HEK293 (cell line): ENCODE measurements around the gene NXN.
A peak's percentile ranks its signal among the peaks of the same experiment; 100 is the strongest.
"Not testable (repeated sequence)": the region's sequence is repeated elsewhere in the genome, so short reads cannot be mapped to it uniquely, and the experiment has no call there.

ENCODE experiments used
- CTCF ChIA-PET: fragments of 350-600 bp; formaldehyde crosslinking; extraction: SDS; loops from one replicate; lab custom pipeline; 2021; ENCODE audit warnings: antibody characterized with exemption; lab: Yijun Ruan, JAX
- POLR2A ChIA-PET: fragments of 300-600 bp; formaldehyde crosslinking; extraction: SDS; loops from one replicate; lab custom pipeline; 2020; ENCODE audit warnings: antibody characterized with exemption, inconsistent platforms; lab: Yijun Ruan, JAX
- H3K27ac ChIP-seq: fragments of 200-500 bp; sonication (Bioruptor generic); 2 replicates; pipeline ENCODE4 v1.5.1; 2014; ENCODE audit warnings: low read depth, low read length, control low read depth, inconsistent platforms; ENCODE audit errors: extremely low read depth
- H3K36me3 ChIP-seq, 2 experiments: fragments of 200-500 bp in 1 of 2; sonication (Bioruptor generic) in 1 of 2; 1 replicate in 1 of 2; 2 replicates in 1 of 2; pipeline ENCODE4 v1.5.1; 2014 to 2017; ENCODE audit warnings: inconsistent platforms in 2 of 2, low read length in 2 of 2; ENCODE audit not compliant: control insufficient read depth in 2 of 2, insufficient read depth in 1 of 2
- H3K4me1 ChIP-seq: fragments of 200-500 bp; sonication (Bioruptor generic); 2 replicates; pipeline ENCODE4 v1.5.1; 2014; ENCODE audit warnings: mild to moderate bottlenecking, low read length, inconsistent platforms; ENCODE audit not compliant: control insufficient read depth, insufficient read depth
- H3K4me3 ChIP-seq: 2 replicates; pipeline ENCODE4 v1.5.1; 2011; ENCODE audit warnings: low read depth, mild to moderate bottlenecking, control low read depth, low read length, moderate library complexity
- H3K9me3 ChIP-seq: fragments of 200-500 bp; sonication (Bioruptor generic); 2 replicates; pipeline ENCODE4 v1.5.1; 2014; ENCODE audit warnings: low read depth, low read length, inconsistent platforms; ENCODE audit not compliant: control insufficient read depth, insufficient read depth
- GFI1B ChIP-seq: fragments of 450-650 bp; formaldehyde crosslinking; IDR thresholded peaks from 2 replicates; pipeline ENCODE4 v1.5.1; 2016; ENCODE audit warnings: missing biosample characterization, missing genetic modification characterization
- PRDM1 ChIP-seq: fragments of 450-650 bp; formaldehyde crosslinking; IDR thresholded peaks from 2 replicates; pipeline ENCODE4; 2016; ENCODE audit warnings: missing biosample characterization, missing genetic modification characterization
- ZBTB20 ChIP-seq: fragments of 450-650 bp; formaldehyde crosslinking; IDR thresholded peaks from 2 replicates; pipeline ENCODE4 v1.5.1; 2016; ENCODE audit warnings: missing biosample characterization, missing genetic modification characterization
- ZNF121 ChIP-seq: fragments of 450-650 bp; formaldehyde crosslinking; IDR thresholded peaks from 2 replicates; pipeline ENCODE4 v1.5.1; 2016; ENCODE audit warnings: missing biosample characterization, missing genetic modification characterization
- ZNF138 ChIP-seq: fragments of 450-650 bp; formaldehyde crosslinking; IDR thresholded peaks from 2 replicates; pipeline ENCODE4 v1.5.1; 2016; ENCODE audit warnings: missing biosample characterization, missing genetic modification characterization, borderline replicate concordance
- ZNF335 ChIP-seq: fragments of 450-650 bp; formaldehyde crosslinking; conservative IDR thresholded peaks from 2 replicates; pipeline ENCODE4 v1.5.1; 2016; ENCODE audit warnings: missing biosample characterization, missing genetic modification characterization
- ZNF341 ChIP-seq: fragments of 450-650 bp; formaldehyde crosslinking; IDR thresholded peaks from 2 replicates; pipeline ENCODE4; 2016; ENCODE audit warnings: low read depth, missing biosample characterization, missing genetic modification characterization
- ZNF416 ChIP-seq: fragments of 450-650 bp; formaldehyde crosslinking; IDR thresholded peaks from 2 replicates; pipeline ENCODE4 v1.5.1; 2016; ENCODE audit warnings: missing biosample characterization, missing genetic modification characterization
- ZNF621 ChIP-seq: fragments of 450-650 bp; formaldehyde crosslinking; IDR thresholded peaks from 2 replicates; pipeline ENCODE4 v1.5.1; 2017; ENCODE audit warnings: missing biosample characterization, missing genetic modification characterization
- ZNF626 ChIP-seq: fragments of 450-650 bp; sonication (Bioruptor Pico); formaldehyde crosslinking; IDR thresholded peaks from 2 replicates; pipeline ENCODE4 v1.5.1; 2018; ENCODE audit warnings: missing biosample characterization, missing genetic modification characterization, inconsistent platforms
- ZNF837 ChIP-seq: fragments of 450-650 bp; formaldehyde crosslinking; IDR thresholded peaks from 2 replicates; pipeline ENCODE4 v1.5.1; 2016; ENCODE audit warnings: missing biosample characterization, missing genetic modification characterization
- TF ChIP-seq, protein P1 (sequence below): fragments of 450-650 bp; formaldehyde crosslinking; IDR thresholded peaks from 2 replicates; pipeline ENCODE4 v1.5.1; 2016; ENCODE audit warnings: missing biosample characterization, missing genetic modification characterization
- TF ChIP-seq, protein P2 (sequence below): fragments of 450-650 bp; formaldehyde crosslinking; IDR thresholded peaks from 2 replicates; pipeline ENCODE4; 2016; ENCODE audit warnings: missing biosample characterization, missing genetic modification characterization
- TF ChIP-seq, protein P3 (sequence below): fragments of 450-650 bp; formaldehyde crosslinking; IDR thresholded peaks from 2 replicates; pipeline ENCODE4 v1.5.1; 2016; ENCODE audit warnings: missing biosample characterization, missing genetic modification characterization, low read depth

The NXN gene

GRCh38 chr17:877630-878029, 101.9 kb downstream of the NXN start:
- H3K4me1 ChIP-seq = peaks cover 14% of the 10 kb centered on the region
- no peaks in the 10 kb centered on the region for H3K9me3 ChIP-seq
- POLR2A ChIA-PET = interaction anchor here (0.6 kb wide), 1 partner anchor 101 kb away, joined by 5 read pairs; no protein-coding TSS in a partner anchor
- TF ChIP-seq ZNF121 (tag by site-specific recombination) (no peak), ZNF341 (tag by site-specific recombination) (no peak), ZNF138 (tag by site-specific recombination) (no peak), ZNF626 (tag by site-specific recombination) (no peak), GFI1B (tag by site-specific recombination) (no peak), ZNF621 (tag by site-specific recombination) (no peak), ZNF837 (tag by site-specific recombination) (no peak), ZNF416 (tag by site-specific recombination) (no peak), ZNF335 (tag by site-specific recombination) (no peak)
- TF ChIP-seq, protein P1, sequence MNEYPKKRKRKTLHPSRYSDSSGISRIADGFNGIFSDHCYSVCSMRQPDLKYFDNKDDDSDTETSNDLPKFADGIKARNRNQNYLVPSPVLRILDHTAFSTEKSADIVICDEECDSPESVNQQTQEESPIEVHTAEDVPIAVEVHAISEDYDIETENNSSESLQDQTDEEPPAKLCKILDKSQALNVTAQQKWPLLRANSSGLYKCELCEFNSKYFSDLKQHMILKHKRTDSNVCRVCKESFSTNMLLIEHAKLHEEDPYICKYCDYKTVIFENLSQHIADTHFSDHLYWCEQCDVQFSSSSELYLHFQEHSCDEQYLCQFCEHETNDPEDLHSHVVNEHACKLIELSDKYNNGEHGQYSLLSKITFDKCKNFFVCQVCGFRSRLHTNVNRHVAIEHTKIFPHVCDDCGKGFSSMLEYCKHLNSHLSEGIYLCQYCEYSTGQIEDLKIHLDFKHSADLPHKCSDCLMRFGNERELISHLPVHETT (tag by site-specific recombination) = no peak
- TF ChIP-seq, protein P2, sequence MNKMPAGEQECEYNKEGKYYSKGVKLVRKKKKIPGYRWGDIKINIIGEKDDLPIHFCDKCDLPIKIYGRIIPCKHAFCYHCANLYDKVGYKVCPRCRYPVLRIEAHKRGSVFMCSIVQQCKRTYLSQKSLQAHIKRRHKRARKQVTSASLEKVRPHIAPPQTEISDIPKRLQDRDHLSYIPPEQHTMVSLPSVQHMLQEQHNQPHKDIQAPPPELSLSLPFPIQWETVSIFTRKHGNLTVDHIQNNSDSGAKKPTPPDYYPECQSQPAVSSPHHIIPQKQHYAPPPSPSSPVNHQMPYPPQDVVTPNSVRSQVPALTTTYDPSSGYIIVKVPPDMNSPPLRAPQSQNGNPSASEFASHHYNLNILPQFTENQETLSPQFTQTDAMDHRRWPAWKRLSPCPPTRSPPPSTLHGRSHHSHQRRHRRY (tag by site-specific recombination) = no peak
- TF ChIP-seq, protein P3, sequence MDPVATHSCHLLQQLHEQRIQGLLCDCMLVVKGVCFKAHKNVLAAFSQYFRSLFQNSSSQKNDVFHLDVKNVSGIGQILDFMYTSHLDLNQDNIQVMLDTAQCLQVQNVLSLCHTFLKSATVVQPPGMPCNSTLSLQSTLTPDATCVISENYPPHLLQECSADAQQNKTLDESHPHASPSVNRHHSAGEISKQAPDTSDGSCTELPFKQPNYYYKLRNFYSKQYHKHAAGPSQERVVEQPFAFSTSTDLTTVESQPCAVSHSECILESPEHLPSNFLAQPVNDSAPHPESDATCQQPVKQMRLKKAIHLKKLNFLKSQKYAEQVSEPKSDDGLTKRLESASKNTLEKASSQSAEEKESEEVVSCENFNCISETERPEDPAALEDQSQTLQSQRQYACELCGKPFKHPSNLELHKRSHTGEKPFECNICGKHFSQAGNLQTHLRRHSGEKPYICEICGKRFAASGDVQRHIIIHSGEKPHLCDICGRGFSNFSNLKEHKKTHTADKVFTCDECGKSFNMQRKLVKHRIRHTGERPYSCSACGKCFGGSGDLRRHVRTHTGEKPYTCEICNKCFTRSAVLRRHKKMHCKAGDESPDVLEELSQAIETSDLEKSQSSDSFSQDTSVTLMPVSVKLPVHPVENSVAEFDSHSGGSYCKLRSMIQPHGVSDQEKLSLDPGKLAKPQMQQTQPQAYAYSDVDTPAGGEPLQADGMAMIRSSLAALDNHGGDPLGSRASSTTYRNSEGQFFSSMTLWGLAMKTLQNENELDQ (tag by site-specific recombination) = no peak
- H3K4me3 ChIP-seq = no peak overlapping the region
- CTCF ChIA-PET = interaction anchor here (0.6 to 5.3 kb wide), 2 partner anchors 103 to 158 kb away, joined by 3 to 54 read pairs; partner anchors contain the start of gene NXN
- no peak overlapping the region for H3K27ac ChIP-seq
- H3K36me3 ChIP-seq = no peaks in the 10 kb centered on the region

DNA sequence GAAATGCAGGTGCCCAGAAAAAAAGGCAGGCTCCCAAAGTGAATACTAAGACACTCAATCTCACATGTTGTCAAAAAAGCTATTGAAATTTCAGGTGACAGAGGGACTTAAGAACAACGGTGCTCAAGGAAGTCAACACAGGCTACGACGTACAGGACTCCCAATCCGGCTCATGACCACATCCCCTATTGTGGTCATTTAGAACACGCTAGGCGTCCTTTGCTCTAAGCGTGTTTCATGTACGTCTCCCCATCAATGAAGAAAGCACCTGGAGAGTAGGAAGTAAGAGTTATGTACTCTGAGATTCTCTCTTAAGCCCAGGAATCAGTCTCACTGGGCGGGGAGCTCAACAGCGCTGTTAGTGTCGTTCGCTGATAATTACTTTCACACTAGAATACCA, 103.3 kb downstream of the NXN start:
- TF ChIP-seq ZBTB20 (tag by site-specific recombination) (no peak), PRDM1 (tag by site-specific recombination) (peak; percentile 80; the same call in 1 of the 2 replicates)
- Histone ChIP-seq H3K27ac (no peak overlapping the region), H3K4me1 (peaks cover 7% of the 10 kb centered on the region; the same call in 1 of the 2 replicates), H3K4me3 (no peak overlapping the region), H3K9me3 (no peaks in the 10 kb centered on the region), H3K36me3 (no peaks in the 10 kb centered on the region)
- ChIA-PET CTCF (interaction anchor here (1.0 to 5.3 kb wide), 3 partner anchors 105 to 120 kb away, joined by 4 to 54 read pairs (median 6); partner anchors contain the start of genes NXN and TIMM22), POLR2A (interaction anchor here (0.9 to 1.0 kb wide), 2 partner anchors 17 to 120 kb away, joined by 3 read pairs; no protein-coding TSS in a partner anchor)

GRCh38 chr17:874590-874989, 105.0 kb downstream of the NXN start:
- H3K4me3 ChIP-seq, H3K4me1 ChIP-seq, H3K36me3 ChIP-seq, POLR2A ChIA-PET, H3K27ac ChIP-seq, H3K9me3 ChIP-seq: not testable (repeated sequence)
- CTCF ChIA-PET = interaction anchor here (0.7 to 0.9 kb wide), 2 partner anchors 107 to 733 kb away, joined by 3 read pairs; no protein-coding TSS in a partner anchor
